Endothelial cell (in vitro differentiated cells): Measurements from ENCODE around the gene PRRX1. TPM values are rescaled to one million over a fixed set of nuclear protein-coding genes. Genes with fewer than 3 reads are reported as not detected.
A peak's percentile ranks its signal among the peaks of the same experiment; 100 is the strongest.

Source experiments
- DNase-seq: peaks from one replicate; pipeline ENCODE4 v3.0.0; 2021; ENCODE audit warnings: low spot score
- H3K27ac Mint-ChIP-seq: one replicate; pipeline ENCODE4 v1.8.0; 2021; ENCODE audit warnings: mixed read lengths, inconsistent platforms; ENCODE audit not compliant: unreplicated experiment
- H3K27me3 Mint-ChIP-seq: one replicate; pipeline ENCODE4 v1.8.0; 2021; ENCODE audit warnings: mild to moderate bottlenecking, moderate library complexity, mixed read lengths, inconsistent platforms; ENCODE audit not compliant: unreplicated experiment
- H3K36me3 Mint-ChIP-seq: one replicate; pipeline ENCODE4 v1.8.0; 2021; ENCODE audit warnings: mild to moderate bottlenecking, low read depth, mixed read lengths, inconsistent platforms; ENCODE audit not compliant: unreplicated experiment
- H3K4me1 Mint-ChIP-seq: one replicate; pipeline ENCODE4 v1.8.0; 2021; ENCODE audit warnings: mild to moderate bottlenecking, mixed read lengths, inconsistent platforms; ENCODE audit not compliant: unreplicated experiment
- H3K4me3 Mint-ChIP-seq: one replicate; pipeline ENCODE4 v1.8.0; 2021; ENCODE audit warnings: mild to moderate bottlenecking, mixed read lengths, inconsistent platforms; ENCODE audit not compliant: unreplicated experiment
- H3K9me3 Mint-ChIP-seq: one replicate; pipeline ENCODE4 v1.8.0; 2021; ENCODE audit warnings: mixed read lengths, inconsistent platforms; ENCODE audit not compliant: unreplicated experiment
- CTCF ChIP-seq: fragments of 200-600 bp; sonication (generic); IDR thresholded peaks from one replicate; pipeline ENCODE4 v1.5.0; 2021; ENCODE audit warnings: antibody characterized with exemption; ENCODE audit not compliant: unreplicated experiment
- total RNA-seq: library from RNA; stranded (reverse); fragmentation: NEBNext Ultra II Directional; extraction: Animal tissue kit (Norgen Biotek cat#: 25700); gene quantifications from one replicate; pipeline ENCODE4 v1.2.1, GENCODE V29; 2021; ENCODE audit not compliant: unreplicated experiment

The PRRX1 gene
- total RNA-seq, 1 donor from 2014 or later = not detected

DNA sequence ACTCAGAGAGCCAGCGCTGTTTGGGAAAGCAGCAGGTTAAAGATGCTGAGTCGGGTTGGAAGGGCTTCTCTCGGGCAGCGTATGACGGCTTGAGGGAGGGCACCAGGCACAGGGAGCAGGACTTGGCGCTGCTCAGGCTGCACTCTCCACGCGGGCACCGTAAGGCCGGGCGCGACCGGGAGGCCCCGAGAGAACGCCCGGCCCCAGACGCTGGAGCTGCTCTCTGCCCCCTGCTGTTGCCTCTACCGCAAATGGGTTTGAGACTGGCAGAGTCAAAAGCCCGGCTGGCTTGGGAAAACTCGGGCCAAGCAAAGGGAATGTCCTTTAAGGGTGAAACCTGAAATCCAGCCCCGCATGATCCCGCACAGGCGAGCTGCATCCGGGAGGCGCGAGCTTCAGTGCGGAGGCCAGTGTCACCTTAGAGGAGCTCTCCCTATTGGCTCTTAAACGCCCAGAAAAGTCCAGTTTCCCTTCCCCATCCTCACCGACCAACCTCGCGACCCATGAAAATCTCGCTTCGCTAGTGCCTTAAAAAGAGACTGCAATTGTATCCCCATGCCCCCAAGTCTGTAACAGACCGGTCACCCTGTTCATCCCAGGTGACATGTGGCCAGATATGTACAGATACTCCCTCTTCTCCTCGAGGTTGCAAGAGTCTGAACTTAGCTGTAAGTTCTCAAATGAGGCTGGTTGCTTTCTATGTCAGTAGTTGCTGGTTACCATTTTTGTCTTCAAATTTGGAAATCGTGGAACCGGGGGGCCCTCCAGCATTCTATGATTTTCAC lies 1.1 kb downstream of the PRRX1 start:
- Mint-ChIP-seq H3K27ac (no peak overlapping the region), H3K4me1 (peaks cover 49% of the 10 kb centered on the region), H3K4me3 (peak overlapping the region; percentile 83), H3K27me3 (peaks cover 48% of the 10 kb centered on the region), H3K9me3 (no peaks in the 10 kb centered on the region), H3K36me3 (no peaks in the 10 kb centered on the region)
- TF ChIP-seq CTCF = no peak
- peak; percentile 53 for DNase-seq

DNA sequence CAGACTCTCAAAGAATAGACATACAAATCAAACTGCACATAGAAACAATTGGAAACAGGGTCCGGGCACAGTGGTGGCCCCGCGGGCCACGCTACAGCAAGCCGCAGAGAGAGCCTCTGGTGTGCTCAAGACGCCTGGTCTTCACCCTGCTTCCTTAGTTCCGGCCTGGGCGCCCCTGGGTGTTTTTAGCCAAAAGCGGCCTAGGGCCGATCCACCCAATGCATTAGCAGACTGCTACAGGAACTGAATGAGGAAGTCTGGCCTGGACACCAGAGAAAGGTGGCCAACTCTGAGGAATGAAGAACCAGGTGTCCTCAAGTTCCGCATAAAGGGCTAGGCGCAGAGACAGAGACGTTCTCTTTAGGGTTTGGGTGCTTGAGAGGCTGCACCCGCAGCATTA lies 1.7 kb downstream of the PRRX1 start:
- Mint-ChIP-seq H3K4me3 (peak overlapping the region; percentile 29), H3K36me3 (no peaks in the 10 kb centered on the region), H3K9me3 (no peaks in the 10 kb centered on the region), H3K4me1 (peaks cover 47% of the 10 kb centered on the region), H3K27me3 (peaks cover 47% of the 10 kb centered on the region), H3K27ac (no peak overlapping the region)
- TF ChIP-seq CTCF = no peak
- no peak for DNase-seq

DNA sequence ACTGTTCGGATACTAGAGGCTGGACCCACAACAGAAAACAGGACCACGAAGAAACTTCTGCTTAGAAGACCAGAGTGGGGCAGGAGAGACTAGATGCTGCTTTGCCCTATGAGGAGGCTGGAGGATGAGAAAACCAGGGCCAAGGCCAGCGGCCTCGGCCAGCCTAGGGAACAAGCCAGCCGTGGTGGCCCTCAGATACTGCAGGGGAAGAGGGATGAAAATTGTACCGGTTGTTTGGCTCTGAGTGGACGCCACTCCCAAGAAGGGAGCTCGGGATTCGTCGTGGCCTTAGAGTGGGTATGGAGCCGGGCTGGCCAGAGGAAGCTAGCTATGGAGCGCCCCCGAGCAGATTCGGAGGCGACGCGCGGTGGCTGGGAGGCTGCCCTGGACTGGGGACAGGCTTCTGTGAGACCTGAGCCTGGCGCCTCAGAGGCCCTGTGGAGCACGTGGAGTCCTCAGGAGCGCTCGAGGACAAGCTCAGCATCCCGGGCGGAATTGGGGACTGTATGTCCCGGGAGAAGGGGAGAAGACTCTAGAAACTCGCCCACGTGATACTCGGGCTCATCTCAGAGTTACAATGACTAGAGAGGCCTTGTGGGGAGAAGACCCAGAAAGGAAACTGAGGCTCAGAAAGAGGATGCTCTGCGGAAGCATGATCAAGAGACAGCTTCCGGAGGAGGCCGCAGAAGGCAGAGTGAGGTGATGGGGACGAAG lies 2.8 kb downstream of the PRRX1 start:
- H3K4me3 Mint-ChIP-seq = peak overlapping the region; percentile 65
- no peak overlapping the region for H3K27ac Mint-ChIP-seq
- H3K27me3 Mint-ChIP-seq = peaks cover 44% of the 10 kb centered on the region
- H3K36me3 Mint-ChIP-seq = no peaks in the 10 kb centered on the region
- no peaks in the 10 kb centered on the region for H3K9me3 Mint-ChIP-seq
- TF ChIP-seq CTCF = no peak
- peaks cover 50% of the 10 kb centered on the region for H3K4me1 Mint-ChIP-seq
- DNase-seq = no peak

- Mint-ChIP-seq H3K27me3 (peaks cover 41% of the 10 kb centered on the region), H3K4me3 (peak overlapping the region; percentile 45), H3K27ac (no peak overlapping the region), H3K4me1 (peaks cover 49% of the 10 kb centered on the region), H3K9me3 (no peaks in the 10 kb centered on the region), H3K36me3 (no peaks in the 10 kb centered on the region)
- no peak for TF ChIP-seq CTCF
- DNase-seq = no peak
Measured at GRCh38 chr1:170668209-170669106, 4.5 kb downstream of the PRRX1 start.
